HG03442 (cell line): ENCODE measurements around the gene GAD1.

Experiments
- ATAC-seq: cut with Tn5 transposase; IDR thresholded peaks from one replicate; pipeline ENCODE4 v1.9.1; 2021; ENCODE audit warnings: mild to moderate bottlenecking, moderate library complexity; ENCODE audit not compliant: unreplicated experiment

Gene GAD1

GRCh38 chr2:170891893-170892292 lies 75.2 kb downstream of the GAD1 start:
- no peak for ATAC-seq

GRCh38 chr2:170892391-170892951 lies 75.8 kb downstream of the GAD1 start:
- ATAC-seq: no peak

GRCh38 chr2:170895023-170895757 lies 78.5 kb downstream of the GAD1 start:
- ATAC-seq: no peak

- no peak for ATAC-seq
Observed at GRCh38 chr2:170896622-170897021, 79.9 kb downstream of the GAD1 start.

- no peak for ATAC-seq
Observed at GRCh38 chr2:170897108-170897507, 80.4 kb downstream of the GAD1 start.

GRCh38 chr2:170905864-170906263 lies 89.2 kb downstream of the GAD1 start:
- no peak for ATAC-seq
